ENCODE measurements around the gene ATG4B. TPM values are rescaled to one million over a fixed set of nuclear protein-coding genes. Genes with fewer than 3 reads are reported as not detected.

Gene ATG4B
- total RNA-seq, 2 donors from 2014 or later: 72.4 to 119 TPM

DNA sequence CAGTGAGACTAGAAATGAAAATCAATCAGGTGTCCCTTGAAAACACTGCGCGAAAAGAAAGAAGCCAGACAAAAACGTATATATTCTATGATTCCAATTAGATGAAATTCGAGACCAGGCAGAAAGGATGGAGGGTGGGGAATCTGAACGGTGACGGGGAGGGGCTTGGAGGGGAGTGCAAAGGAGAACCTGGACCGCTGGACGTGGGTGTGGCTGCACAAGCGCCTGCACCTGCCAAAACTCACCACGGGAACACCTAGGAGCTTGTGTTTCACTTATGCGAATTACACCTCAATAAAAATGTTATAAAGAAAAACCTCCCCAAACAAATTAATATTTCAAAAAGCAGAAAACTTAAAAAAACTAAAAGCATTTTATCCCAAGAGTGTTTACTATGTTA is 22.5 kb upstream of the ATG4B start:
- Histone ChIP-seq H3K9me3 (no peaks in the 10 kb centered on the region), H3K4me3 (no peak overlapping the region), H3K36me3 (no peaks in the 10 kb centered on the region), H3K27ac (no peak overlapping the region), H3K27me3 (no peaks in the 10 kb centered on the region), H3K4me1 (no peaks in the 10 kb centered on the region), H3K9ac (ENCODE audit: low read depth in 2 of 2, low read length in 2 of 2) (no peak overlapping the region)
- DNase-seq: no peak
- TF ChIP-seq, protein P1, sequence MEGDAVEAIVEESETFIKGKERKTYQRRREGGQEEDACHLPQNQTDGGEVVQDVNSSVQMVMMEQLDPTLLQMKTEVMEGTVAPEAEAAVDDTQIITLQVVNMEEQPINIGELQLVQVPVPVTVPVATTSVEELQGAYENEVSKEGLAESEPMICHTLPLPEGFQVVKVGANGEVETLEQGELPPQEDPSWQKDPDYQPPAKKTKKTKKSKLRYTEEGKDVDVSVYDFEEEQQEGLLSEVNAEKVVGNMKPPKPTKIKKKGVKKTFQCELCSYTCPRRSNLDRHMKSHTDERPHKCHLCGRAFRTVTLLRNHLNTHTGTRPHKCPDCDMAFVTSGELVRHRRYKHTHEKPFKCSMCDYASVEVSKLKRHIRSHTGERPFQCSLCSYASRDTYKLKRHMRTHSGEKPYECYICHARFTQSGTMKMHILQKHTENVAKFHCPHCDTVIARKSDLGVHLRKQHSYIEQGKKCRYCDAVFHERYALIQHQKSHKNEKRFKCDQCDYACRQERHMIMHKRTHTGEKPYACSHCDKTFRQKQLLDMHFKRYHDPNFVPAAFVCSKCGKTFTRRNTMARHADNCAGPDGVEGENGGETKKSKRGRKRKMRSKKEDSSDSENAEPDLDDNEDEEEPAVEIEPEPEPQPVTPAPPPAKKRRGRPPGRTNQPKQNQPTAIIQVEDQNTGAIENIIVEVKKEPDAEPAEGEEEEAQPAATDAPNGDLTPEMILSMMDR (IDR thresholded peaks at IDR 0.05): no peak
- intact Hi-C loops (cut with DNase I): no loop called here

DNA sequence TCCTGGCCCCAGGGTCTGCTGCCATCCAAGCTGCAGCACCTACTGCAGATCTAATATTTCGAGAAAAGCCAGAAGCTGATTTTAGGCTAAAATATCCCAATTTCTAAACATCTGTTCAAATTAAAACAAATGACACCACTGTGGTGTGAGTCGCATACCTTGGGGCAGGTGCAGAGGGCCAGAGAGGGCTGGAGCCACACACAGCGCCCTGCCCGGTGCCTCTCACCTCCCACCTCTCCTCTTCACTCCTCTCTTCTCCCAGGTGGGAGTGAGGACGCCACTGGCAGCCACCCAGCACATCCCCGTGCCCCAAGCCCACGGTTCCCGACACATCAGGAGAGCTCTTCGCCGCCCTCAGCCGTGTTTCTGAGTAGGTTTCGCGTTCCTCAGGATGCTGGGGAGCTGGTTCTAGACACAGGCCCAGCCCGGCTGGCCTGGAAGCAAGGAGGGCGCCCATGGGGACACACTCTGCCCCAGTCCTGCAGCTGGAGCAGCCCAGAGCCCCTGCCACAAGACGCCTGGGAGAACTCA is 21.9 kb upstream of the ATG4B start:
- Histone ChIP-seq H3K9me3 (no peaks in the 10 kb centered on the region), H3K4me3 (no peak overlapping the region), H3K27me3 (no peaks in the 10 kb centered on the region), H3K27ac (no peak overlapping the region), H3K36me3 (no peaks in the 10 kb centered on the region), H3K4me1 (no peaks in the 10 kb centered on the region), H3K9ac (ENCODE audit: low read depth in 2 of 2, low read length in 2 of 2) (no peak overlapping the region)
- TF ChIP-seq, protein P1 (IDR thresholded peaks at IDR 0.05): no peak
- DNase-seq: no peak
- intact Hi-C loops (cut with DNase I): no loop called here

DNA sequence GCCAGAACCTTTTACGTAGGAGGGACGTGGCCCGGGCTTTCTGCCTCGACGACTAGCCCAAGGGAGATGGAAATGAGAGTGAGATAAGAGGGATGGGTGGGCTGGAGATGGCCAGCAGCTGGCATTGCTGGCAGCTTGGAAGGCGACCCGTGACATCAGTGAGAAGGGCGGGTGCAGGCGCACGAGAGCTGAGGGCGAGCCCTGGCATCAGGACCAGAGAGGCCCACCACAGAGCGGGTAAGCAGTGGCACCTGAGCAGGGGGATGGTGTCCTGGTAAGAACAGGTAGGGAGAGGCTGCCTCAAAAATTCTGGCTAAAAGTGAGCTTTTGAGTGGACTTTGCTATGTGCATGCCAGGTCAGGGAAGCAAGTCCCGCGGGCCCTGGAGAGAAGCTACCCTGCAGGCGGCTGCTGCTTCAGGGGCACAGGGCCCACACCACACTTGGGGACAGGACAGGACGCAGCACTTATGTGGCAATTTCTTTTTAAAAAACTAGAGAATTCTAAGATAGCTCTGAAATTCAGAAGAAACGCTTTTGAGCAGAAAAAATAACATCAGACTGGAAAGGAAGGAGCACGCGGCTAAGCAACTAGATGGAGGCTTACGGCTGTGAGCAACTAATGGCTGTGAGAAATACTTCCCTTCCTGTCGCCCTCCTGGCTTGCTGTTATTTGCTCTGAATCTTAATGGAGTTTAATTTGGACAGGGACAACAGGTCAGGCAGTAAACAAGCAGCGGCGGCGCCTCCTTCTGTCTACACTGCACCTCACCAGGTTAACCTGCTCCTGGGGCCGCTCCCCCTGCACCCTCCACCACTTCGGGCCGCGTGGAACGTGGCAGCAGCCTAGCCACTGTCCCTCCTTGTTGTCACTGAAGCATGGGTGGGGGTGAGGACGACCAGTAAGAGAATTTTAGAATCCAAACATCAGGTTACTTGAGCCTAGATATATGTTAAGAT is 21.0 kb upstream of the ATG4B start:
- Histone ChIP-seq H3K36me3 (no peaks in the 10 kb centered on the region), H3K9me3 (no peaks in the 10 kb centered on the region), H3K27me3 (no peaks in the 10 kb centered on the region), H3K4me1 (no peaks in the 10 kb centered on the region), H3K9ac (ENCODE audit: low read depth in 2 of 2, low read length in 2 of 2) (peak overlapping the region; percentile 37 to 48), H3K4me3 (peak overlapping the region; percentile 10), H3K27ac (no peak overlapping the region)
- intact Hi-C loops (cut with DNase I): no loop called here
- TF ChIP-seq, protein P1 (IDR thresholded peaks at IDR 0.05): no peak
- DNase-seq: peak; percentile 40

DNA sequence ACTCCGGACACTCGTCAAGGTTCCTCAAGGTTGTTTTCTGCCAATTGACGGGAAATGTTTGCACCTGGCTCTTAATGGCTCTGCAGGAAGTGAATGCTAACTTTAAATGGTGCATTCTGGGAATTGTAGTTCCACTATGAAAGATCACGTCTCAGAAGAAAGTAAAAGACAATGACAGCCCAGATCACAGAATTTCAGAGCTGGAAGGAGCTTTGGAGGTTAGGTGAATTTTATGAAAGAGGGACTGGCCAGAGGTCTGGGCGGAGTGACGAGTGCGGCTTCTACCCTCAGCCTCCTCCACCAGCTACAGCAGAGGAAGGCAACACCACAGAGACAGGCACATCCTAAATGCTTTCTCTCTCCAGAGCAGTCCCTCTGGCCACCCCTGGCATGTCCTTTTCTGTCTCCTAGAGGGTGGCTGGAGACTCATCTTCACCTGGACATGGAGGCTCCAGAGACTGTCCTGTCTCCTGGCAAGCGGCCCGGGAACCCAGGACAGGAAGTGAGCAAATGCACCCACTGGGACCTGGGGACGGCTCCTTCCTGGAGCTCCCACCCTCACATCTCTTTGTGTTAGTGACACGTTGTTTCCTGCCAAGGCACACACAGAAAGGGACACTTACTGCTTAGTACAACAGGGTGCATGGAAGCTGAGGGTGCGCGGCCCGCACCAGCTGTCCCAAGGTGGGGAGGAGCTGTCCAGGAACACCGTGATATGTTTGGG is 19.9 kb upstream of the ATG4B start:
- TF ChIP-seq, protein P1 (IDR thresholded peaks at IDR 0.05): no peak
- no peaks in the 10 kb centered on the region for H3K4me1 ChIP-seq
- peak overlapping the region; percentile 10 for H3K4me3 ChIP-seq
- no peaks in the 10 kb centered on the region for H3K36me3 ChIP-seq
- intact Hi-C loops (cut with DNase I): no loop called here
- H3K27me3 ChIP-seq: no peaks in the 10 kb centered on the region
- peak overlapping the region; percentile 10 for H3K27ac ChIP-seq
- H3K9ac ChIP-seq (ENCODE audit: low read depth in 2 of 2, low read length in 2 of 2): peak overlapping the region in 1 of 2 donors; percentile 48
- no peaks in the 10 kb centered on the region for H3K9me3 ChIP-seq
- no peak for DNase-seq

DNA sequence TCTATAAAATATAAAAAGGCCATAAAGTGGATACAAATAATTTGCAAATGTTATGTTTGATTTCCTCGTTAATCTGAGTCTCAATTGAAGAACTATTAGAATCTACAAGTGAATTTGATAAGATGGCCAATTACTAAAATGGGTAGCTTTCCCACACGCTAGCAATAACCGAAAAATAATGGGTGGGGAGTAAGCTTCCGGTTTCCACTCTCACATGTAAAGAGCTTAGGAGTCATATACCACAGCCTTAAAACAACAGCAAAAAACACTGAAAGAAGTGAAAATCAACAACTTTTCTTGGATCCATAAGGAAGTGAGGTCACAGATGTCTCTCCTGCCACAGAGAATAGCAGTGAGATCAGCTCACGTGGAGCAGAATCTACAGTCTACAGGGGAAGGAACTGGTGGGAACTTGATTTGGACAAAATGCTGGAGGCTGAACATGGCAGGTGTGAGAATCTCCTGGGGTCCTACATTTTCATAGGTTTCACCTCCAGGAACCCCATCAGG is 19.1 kb upstream of the ATG4B start:
- H3K4me3 ChIP-seq: no peak overlapping the region
- no peaks in the 10 kb centered on the region for H3K36me3 ChIP-seq
- no peaks in the 10 kb centered on the region for H3K9me3 ChIP-seq
- intact Hi-C loops (cut with DNase I): no loop called here
- no peak overlapping the region for H3K9ac ChIP-seq (ENCODE audit: low read depth in 2 of 2, low read length in 2 of 2)
- no peaks in the 10 kb centered on the region for H3K27me3 ChIP-seq
- TF ChIP-seq, protein P1 (IDR thresholded peaks at IDR 0.05): no peak
- no peaks in the 10 kb centered on the region for H3K4me1 ChIP-seq
- DNase-seq: no peak
- H3K27ac ChIP-seq: no peak overlapping the region

Measured in colonic mucosa (tissue), 4 donors.